H1 (cell line): ENCODE measurements around the gene PPP2R1A. TPM values are rescaled to one million over a fixed set of nuclear protein-coding genes. Genes with fewer than 3 reads are reported as not detected.

Source experiments
- POLR2A ChIP-seq, 2 experiments: IDR thresholded peaks; 1 replicate in 1 of 2; 2 replicates in 1 of 2; pipeline ENCODE4 v1.6.1; 2011; ENCODE audit warnings: low read depth in 2 of 2, low read length in 2 of 2, mild to moderate bottlenecking in 2 of 2; ENCODE audit errors: control extremely low read depth in 1 of 2
- RXRA ChIP-seq: IDR thresholded peaks from 2 replicates; pipeline ENCODE4 v1.6.1; 2011; ENCODE audit warnings: low read depth, mild to moderate bottlenecking, low read length, moderate library complexity; ENCODE audit not compliant: insufficient read depth
- polyA plus RNA-seq, 7 experiments: library from polyadenylated mRNA; depleted of rRNA in 3 of 7; stranded (reverse) in 5 of 7; unstranded in 2 of 7; fragments of >200 nt in 5 of 7; fragments of 200-250 nt in 2 of 7; gene quantifications; 1 replicate in 5 of 7; 2 replicates in 1 of 7; 4 replicates in 1 of 7; pipeline versions ENCODE4 v1.2.1 to v1.2.3, GENCODE V29; 2011 to 2013; ENCODE audit warnings: missing spikeins in 2 of 7, mixed read lengths in 2 of 7
- total RNA-seq: library from RNA; stranded (reverse); fragmentation: NEBNext Ultra II Directional; extraction: Animal tissue kit (Norgen Biotek cat#: 25700); gene quantifications from 2 replicates; pipeline ENCODE4 v1.2.1, GENCODE V29; 2021
- TF ChIP-seq, protein P1 (sequence below): IDR thresholded peaks from 2 replicates; pipeline ENCODE4 v1.6.1; 2012; ENCODE audit warnings: low read length, inconsistent platforms

Gene PPP2R1A
- total and polyA plus RNA-seq, 2 of the 8 experiments (the other 6 are each of a cell fraction or from before 2014, with no cell fraction given), result 380 to 382 TPM

DNA sequence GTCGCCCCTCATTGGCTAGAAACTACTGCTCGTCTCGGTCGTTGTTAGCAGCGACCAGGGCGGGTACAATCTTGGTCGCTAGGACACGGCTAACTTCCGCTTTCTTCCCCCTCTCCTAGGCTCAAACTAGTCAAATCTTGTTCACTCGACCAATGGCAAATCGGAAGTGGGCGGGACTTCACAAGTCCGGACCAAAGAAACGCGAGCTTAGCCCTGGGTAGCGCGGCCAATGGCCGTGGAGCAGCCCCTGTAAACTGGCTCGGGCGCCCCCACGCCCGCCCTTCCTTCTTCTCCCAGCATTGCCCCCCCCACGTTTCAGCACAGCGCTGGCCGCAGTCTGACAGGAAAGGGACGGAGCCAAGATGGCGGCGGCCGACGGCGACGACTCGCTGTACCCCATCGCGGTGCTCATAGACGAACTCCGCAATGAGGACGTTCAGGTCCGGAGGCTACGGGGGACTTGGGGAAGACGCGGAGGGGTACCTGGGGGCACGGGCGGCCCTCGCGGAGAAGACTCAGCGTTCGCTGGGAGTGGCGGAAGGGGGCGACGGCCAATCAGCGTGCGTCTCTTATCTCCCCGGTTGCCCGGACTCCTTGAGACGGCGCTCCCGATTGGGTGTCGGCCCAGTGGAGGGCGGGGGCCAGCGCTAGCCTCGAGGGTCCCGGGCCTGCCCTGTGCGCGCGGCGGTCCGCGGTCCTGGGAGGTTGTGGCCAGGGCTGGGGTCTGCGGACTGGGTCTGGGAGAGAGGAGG is at the start of gene PPP2R1A (continued):
- TF ChIP-seq, protein P1, sequence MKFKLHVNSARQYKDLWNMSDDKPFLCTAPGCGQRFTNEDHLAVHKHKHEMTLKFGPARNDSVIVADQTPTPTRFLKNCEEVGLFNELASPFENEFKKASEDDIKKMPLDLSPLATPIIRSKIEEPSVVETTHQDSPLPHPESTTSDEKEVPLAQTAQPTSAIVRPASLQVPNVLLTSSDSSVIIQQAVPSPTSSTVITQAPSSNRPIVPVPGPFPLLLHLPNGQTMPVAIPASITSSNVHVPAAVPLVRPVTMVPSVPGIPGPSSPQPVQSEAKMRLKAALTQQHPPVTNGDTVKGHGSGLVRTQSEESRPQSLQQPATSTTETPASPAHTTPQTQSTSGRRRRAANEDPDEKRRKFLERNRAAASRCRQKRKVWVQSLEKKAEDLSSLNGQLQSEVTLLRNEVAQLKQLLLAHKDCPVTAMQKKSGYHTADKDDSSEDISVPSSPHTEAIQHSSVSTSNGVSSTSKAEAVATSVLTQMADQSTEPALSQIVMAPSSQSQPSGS, result no peak
- TF ChIP-seq POLR2A (IDR thresholded peaks at IDR 0.05; ENCODE audit: control extremely low read depth in 1 of 2, low read depth in 2 of 2, low read length in 2 of 2) (peak; percentile 70 to 87; a peak in 2 of 3 replicates), RXRA (no peak)
